ENCODE data around the gene NTN1. TPM values are rescaled to one million over a fixed set of nuclear protein-coding genes. Genes with fewer than 3 reads are reported as not detected.

NTN1 gene
- total RNA-seq, result 4.4 and 23.5 TPM in 2 replicates

DNA sequence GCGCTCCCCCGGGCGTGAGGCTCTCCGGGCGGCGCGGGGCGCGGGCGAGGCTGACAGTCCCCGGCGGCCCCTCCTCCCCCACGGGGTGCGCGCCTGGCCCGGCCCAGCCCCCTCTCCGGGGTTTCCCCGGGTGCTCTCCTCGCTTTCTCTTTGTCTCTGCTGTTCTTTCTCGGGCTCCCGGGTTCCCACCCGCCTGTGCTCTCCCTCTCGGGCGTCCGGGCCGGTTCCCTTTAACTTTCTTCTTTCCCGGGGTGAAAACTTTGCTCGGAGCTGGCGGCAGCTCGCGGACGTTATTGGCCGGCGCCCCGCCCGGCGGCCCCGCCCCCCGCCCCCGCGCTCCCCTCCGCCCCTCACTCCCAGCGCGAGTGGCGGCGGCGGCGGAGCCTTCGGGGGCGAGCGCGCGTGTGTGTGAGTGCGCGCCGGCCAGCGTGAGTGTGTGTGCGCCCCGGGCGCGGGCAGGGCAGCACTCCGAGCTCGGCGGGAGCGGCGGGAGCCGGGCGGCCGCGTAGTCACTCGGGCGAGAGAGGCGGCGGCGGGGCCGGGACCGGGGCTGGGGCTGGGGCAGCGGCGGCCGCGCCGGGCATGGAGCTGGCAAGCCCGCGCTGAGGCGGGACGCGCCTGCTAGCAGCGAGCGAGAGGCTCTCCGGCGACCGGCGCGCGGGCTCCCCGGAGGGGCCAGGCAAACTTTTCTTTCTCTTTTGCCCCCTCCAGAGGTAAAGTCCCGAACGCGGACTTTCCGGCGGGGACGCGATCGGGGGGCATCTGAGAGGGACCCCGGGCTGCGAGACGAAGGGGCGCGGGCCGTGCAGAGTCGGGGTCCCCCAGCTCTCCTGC is at the start of gene NTN1:
NTN1 (plus strand) TSS at position 353 of the 834 bp plus-strand sequence. CDS start 864 bp downstream, outside the sequence.

Small RNA genes within 50 kb of the gene (small RNA-seq; reads per million reads assigned to genes)
- not detected for gene AC005695.3

Other genes starting within 250 kb of the NTN1 start
- gene MFSD6L, start 222.1 kb upstream of the NTN1 start, total RNA-seq, result not detected in 2 replicates
- not detected in 2 replicates for gene PIK3R6, start 153.8 kb upstream of the NTN1 start, total RNA-seq
- not detected in 2 replicates for gene PIK3R5, start 55.8 kb upstream of the NTN1 start, total RNA-seq

All from hair follicle dermal papilla cell (primary cell).